NCI-H187 (cell line): Measurements from ENCODE around the gene NCKAP5.

Experiments
- DNase-seq, 2 experiments: peaks; one replicate each; lab custom pipeline; 2025; lab: John Stamatoyannopoulos, UW

NCKAP5 gene

DNA sequence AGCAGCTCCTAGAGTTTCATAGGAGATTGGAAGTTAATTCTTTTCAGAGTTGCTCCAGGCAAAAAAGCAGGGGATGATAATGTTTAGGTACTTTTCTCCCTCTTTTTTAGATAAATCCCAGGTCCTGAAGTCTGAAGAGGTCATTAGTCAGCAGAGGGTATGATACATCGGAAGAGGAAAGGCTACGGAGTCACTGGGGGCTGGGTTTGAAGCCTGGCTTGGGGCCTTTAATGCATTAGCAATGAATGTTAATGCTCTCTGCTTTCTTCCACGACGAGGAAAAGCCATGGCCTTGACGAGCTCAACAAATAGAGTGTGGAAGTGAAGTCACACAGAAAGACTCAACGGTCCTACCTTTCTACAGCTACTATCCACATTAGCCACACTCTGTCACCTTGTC is 235.1 kb downstream of the NCKAP5 start:
- DNase-seq: no peak

DNA sequence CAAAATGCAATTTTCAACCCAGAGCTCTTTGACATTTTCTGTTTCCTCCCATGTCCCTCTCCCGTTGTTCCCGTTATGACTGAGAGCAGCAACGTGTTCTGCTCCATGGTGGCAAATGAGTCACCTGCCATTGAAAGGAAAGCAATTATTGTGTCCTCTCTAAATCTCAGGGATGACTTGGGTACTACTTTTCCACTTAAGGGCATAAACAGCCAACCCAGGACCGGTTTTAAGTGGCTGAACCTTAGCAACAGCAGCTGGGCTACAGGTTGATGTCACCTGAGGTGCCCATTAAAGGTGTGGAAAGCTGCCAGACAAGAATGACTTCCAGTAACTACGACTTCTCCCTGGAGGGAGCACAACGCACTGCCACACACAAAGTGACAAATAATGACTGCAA is 236.8 kb downstream of the NCKAP5 start:
- peak; percentile 38 to 73 for DNase-seq

DNA sequence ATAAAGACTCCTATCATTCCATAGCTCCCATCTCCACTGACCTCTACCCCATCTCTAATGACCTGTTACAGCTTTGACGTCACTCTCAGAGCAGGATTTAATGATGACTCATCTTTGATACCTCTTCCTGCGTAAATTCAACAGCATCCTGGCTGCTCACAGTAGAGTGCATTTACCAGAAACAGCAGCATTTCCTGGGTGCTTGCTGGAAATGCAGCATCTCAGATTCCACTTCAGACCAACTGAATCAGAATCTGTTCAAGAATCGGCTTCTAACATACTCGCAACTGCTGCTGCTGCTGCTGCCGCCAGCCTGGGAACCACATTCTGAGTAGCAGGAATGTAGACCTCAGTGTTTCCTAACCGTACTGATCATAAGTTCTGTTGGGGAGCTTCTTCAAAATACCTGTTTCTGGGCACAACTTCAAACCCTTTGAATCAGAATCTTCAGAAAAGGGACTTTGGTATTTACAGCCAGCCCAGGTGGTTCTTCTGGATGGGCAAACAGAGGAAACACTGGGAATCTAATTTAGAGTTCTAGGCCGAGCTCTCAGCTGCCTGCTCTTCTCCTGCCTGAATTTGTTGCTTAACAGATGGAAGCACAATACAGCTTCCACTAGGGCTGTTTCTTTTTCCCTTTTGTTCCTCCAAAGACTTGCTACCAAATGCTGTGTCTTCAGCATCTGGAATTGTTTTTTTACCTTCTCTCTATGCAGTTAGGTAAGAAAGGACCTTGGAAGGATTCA is 241.4 kb downstream of the NCKAP5 start:
- no peak for DNase-seq

DNA sequence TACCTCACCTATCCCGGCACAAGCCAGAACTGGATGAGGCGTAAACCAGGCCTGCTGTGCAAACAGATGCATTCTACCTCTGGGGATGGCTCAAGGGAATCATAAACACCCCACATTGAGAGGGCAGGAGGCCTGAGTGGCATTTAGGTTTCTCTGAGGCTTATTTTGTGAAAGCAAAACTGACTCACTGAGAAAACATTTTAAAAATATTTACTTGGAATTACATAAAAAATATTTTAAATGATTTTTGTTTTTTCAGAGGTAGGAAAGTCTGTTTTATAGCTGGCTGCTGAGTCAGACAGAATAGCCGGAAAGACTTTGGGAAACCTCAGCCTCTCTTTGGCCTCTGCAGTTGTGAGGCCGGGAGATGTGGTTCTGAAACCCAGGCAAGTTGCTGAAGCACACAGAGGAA is 244.1 kb downstream of the NCKAP5 start:
- no peak for DNase-seq

DNA sequence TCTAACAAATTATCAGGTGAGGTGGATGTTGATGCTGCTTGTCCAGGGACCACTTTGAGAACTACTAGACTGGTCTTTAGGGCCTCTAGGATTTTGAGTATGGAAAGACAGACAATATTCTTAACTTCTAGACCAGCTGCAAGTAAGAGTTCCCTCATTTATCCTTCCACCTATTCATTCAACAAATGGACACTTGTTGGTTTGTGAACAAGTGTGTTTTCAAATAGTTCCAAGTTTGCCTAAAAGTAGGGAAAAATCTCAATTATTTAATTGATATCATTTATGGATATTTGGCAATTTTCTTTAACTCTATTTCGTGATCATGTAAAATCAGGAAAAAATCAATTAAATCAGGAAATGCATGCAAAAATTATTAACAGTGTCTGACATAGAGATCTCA is 245.4 kb downstream of the NCKAP5 start:
- DNase-seq: no peak

DNA sequence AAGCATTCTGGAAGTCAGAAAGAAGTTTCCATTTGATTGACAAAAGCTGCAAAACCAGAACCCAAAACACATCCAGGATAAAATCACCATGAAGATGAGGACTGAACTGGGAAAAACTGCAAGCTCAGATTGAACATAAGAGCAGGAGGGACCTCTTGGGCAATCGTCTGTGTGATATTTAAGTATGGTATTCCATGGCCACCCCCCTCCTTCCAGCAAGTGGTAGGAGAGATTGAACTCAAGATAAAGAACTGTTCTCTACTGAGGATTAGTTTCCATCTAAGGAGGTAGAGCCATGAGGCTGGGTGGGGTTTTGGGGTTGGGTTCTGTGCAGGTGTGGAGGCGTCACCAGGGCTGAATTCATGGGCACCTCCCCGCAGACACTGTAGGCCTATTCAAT is 251.1 kb downstream of the NCKAP5 start:
- no peak for DNase-seq

DNA sequence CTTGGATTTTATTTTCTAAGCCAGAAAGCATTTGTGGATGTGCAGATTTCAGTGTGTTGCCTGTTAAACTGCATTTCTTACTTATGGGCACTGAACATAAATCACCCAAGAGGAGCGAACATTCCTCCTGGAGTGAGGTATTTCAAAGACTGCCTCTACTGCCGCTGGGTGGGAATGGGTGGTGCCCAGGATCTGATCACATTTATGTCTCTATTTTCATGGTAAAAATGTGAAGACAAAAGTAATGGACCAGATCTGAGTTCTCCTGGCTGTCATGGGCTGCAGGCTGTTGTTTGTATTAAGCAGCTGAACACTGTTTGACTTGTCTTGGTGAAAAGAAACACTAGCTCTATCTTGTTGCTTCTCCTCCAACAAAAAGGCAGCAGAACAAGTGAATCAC is 251.7 kb downstream of the NCKAP5 start:
- no peak for DNase-seq

DNA sequence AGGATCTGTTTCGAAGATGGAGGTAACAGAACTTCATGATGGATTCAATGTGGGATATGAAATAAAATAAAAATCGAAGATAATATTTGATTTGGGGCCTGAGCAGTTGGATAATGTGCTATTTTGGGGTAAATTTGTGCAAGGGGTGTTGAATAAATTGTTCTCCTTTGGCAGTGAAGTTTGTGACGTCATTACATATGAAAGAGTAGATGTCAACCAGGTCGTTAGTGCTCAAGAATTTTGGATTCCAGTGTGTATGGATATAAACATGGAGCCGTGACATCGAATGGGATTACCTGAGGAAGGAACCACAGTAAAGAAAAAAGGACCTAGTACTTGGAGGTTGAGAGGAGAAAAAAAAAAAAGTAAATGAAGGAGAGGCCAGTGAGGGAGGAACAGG is 253.0 kb downstream of the NCKAP5 start:
- no peak for DNase-seq

DNA sequence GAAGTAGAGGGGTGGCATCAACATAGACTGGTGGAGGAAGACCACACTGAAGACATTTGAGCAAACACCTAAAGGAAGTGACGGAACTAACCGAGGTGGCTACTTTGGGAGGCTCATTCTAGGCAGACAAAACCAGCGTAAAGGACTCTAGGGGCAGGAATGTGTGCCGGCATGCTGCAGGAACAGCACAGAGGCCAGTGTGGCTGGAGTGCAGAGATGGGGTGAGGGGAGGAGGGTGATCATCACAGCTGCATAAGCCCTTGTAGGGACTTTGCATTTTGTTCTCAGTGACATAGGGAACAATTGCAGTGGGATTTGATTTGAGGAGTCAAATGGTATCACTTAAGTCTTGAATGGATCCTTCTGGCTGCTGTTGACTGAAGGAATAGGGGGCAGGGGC is 253.5 kb downstream of the NCKAP5 start:
- DNase-seq: no peak

DNA sequence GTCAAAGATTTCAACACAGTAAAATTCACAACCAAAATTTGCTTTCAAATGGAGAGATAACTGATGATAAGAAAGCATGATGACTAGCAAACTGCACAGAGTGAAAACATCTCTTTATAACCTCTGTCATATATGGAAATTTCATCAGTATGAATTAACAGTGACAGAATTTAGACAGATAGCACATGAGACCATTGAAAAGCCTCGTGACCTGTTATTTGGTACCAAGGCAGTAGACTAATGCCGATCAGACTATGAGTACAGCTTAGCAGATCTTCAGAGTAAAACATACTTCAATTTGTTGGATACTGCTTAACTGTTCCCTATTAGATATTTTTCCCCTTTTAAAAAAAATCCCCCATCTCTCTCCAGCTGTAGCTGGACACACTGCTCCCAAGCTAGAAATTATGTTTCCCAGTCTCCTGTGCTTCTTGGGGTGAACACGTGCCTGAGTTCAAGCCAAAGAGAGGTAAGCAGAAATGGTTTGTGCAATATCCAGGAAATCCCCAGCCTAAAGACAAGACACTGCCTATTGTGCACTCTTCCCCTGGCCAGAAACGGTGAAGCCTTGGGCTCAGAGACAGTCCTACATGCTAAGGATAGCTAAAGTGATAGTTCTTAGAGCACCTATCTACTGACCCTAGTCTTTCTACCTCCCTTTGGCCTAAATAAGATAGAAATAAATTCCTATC is 256.1 kb downstream of the NCKAP5 start:
- DNase-seq: no peak

DNA sequence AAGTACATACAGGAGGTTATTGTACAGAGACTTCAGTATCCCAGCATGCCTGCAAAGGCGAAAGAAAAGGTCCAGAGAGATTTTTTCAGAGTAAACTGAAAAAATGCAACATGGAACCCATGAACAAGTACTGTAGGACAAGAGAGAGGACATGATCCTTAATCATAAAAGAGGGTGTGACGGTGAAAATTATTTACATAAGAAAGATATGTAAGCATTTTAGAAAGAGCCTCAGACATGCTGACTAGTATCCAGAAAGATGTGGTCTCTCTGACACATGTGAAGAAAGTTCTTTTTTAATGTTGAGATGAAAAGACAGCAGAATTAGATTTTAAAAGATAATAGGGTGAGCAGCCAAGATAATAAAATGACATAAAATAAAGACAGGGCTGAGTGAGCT is 262.0 kb downstream of the NCKAP5 start:
- no peak for DNase-seq

DNA sequence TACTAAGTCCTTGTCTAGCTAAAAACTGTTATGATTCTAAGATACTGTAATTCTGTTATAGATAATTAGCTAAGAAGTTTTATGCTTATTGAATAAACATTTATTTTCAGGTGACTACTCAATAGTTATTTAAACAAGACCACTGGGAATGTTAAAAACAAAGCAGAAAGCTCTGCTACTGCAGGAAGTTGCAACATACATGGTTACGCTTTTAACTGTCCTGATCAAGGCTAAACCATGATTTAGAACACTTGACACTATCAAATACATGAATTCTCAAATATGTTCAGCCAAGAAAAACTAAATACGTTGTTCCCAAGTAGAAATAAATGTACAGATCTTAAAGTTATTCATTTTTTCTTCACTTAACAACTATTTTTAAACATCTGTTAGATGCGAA is 263.9 kb downstream of the NCKAP5 start:
- DNase-seq: no peak

DNA sequence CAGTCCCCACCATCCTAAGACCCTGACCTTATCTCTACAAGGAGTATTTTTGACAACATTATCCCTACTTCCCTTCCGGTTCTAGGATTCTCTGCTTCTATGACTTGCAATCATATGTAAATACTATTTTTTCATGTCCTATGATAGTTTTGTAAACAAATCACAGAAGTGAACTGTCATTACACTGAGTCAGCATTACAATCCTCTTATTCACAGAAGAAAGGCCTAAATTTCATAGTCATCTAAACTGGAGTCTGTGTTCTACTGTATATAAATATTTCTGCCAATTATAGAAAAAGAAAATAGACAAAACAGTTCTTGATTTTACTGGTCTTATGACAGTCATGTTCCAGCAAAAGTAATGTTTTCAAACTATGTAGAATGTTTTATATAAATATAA is 265.1 kb downstream of the NCKAP5 start:
- DNase-seq: no peak

DNA sequence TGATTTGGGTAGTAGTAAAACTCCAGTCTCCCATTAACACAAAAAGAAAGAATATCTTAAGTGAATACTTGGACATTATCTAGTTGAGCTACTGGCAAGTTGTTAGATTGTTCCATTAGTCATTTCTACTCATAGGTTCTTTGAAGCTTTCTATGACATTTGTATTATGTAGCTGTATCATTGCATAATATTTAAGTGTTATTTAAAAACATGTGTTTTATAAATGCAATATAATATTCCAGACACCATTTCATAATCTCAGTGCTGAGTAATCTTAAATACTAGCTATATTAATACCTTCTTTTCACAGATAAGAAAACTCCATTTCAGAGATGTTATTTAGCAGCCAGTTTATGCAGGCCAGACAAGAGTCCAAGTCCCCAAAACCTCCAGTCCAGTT is 271.9 kb downstream of the NCKAP5 start:
- DNase-seq: no peak

DNA sequence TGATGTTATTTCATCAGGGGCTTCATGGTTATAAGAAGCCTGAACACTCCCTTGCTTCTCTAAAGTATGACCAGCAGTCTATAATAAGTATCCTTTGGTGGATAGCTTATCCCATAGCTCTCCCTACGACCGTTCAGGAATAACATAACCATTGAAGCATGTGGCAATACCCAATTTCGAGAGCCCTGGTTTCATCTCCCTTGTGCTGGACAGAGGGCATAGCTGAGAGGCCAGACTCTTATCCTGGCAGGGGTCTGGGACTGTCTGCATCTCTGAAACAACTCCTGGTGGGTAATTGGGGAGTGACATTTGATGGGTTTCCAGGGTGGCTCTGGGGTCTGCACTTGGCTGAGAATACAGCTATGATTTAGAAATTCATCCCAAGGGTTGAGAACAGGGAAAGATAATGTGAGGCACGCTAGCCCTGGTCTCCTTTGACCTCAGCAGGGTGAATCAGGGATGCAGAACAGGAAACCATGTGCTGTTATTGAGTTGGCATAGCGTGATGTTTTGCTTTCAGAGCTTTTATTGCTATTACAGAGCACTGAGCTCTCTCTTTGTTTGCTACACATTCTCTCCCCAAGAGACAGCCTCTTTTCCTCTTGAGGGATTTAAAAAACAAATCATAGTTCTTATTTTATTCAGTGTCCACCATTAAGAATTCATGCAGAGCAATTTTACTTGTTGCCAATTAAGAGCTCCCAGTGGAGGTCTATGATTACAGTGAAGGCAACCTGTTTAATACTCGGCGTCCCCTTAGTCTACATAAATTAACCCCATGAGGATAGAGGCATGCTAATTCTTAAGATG is 274.5 kb downstream of the NCKAP5 start:
- DNase-seq: no peak

DNA sequence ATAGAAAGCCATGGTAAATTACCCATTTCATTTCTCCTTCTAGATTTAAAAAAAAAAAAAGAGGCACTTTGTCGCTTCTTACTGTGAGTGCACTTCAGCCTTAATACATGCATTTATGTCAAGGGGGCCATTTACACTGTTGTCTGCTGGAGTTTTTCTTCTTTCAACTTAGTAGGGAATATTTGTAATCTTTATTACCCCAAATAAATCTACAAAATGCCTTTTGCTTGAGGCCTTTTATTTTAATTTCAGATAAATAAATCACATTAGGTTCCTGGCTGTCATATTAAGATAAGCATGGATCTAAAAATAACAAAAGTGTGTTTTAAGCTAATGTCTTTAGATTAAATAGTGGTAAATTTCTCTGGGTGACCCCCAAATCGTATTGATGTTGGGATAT is 276.0 kb downstream of the NCKAP5 start:
- DNase-seq: no peak

DNA sequence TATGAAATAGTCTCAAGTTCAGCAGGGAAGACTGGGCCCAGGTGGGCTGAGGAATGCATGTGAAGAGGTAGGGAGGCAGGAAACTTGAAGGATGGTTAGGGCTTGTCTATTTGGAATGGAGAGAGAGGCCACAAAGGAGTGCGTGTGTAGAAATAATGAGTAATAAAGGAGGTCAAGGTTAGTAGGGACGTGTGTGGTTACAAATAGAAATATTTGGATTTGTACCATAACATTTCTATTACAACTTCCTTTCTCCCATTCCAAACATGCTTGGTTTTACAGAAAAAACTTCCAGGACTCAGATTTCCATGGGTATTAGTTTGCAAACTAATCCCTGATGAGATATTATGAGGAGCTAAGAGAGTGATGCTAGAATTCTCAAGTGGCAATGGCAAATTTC is 280.6 kb downstream of the NCKAP5 start:
- no peak for DNase-seq

DNA sequence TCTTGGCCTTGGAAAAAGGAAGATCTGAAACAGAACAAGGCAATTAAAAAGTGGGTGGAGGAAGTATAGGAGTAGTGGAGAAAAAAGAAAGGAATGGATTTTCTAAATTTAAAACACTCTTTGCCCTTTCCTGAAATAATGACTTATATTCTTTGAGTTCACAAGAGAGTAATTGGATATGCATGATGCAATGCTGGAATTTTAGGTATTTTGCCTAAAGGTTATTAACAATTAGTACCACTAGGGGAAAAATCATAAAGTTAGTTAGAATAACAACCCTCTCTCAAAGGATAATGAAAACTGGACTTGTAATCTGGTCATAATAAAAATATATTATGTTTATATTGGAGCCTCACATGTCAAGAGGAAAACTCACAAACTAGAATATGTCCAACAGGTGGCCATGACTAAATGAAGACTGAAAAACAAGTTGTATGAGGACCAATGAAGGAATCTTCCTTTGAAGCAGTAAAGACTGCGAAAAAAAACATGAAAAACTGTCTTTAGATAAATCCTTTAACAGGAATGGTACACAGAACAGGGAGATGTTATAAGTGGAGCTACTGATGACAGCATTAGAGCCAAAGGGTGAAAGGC is 281.8 kb downstream of the NCKAP5 start:
- DNase-seq: no peak

DNA sequence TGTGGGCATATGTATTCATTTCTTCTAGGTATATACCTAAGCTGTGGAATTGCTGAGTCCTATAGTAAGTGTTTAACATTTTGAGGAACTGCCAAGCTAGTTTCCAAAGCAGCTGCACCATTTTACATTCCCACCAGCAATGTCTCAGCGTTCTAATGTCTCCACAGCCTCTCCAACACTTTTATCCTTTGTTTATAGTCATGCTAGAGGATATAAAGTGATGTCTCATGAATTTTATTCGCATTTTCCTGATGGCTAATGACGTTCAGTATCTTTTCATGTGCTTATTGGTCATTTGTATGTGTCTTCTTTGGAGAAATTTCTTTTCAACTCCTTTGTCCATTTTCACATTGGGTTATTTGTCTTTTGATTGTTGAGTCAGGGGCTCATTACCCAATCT is 295.2 kb downstream of the NCKAP5 start:
- no peak for DNase-seq

DNA sequence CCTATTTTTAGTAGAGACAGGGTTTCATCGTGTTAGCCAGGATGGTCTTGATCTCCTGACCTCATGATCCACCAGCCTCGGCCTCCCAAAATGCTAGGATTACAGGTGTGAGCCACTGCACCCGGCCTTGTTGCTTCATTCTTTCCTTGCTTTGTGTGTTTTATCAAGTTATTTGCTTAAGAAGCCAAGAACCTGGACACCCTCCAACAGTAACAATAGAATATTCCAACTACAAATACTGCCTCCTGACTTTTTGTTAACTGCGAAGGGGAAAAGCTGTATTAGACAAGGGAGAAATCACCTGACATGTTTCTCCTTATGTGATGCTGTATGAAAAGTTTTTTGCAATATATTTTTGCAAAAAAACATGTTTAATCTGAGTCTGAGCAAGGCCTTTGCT is 297.2 kb downstream of the NCKAP5 start:
- no peak for DNase-seq

DNA sequence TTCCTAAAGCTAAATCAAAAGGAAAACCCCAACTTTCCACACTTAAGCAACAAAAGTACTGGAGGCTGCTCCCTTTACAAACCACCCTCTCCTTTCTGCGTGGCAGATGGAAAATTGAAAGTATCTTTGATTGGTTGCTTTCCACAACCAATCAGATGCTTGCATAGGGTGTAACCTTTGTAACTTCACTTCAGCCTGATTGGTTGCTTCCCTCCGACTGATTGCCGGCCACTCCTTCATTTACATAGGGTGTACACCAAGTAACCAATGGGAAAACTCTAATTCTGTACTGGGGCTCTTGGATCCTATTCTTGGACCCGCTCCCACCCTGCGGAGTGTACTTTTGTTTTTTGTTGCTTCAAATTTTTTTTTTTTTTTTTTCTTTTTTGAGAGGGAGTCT is 297.7 kb downstream of the NCKAP5 start:
- DNase-seq: no peak

DNA sequence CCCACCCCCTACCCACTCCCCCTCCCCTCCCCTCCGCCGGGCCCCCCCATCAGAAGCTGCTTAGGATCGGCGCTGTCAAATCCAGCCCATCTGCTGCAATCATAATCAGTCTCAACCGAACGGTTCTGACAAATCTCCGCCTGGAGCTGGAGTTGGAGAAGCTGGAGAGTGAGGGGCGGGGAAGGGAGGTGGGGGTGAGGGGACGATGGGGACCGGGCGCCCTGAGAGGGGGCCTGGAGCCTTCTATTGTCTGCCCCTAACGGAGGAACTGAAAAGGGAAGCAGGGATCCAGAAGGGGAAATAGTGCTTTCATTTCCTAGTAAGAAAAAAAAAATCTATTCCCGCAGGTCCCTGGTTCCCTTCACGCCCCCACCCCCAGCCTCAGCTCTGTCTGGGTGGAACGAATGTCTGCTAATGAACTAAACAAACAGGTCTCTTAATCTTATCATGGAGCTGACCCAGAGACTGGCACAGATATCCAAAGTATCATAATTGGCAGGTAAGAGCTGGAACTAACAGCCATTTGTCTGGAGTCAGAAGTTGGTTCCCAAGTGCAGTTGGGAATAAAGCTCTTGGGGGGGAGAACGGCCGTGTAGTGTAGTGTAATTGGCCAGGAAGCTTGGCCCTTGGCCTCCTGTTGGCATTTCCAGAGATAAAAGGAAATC is 301.2 kb downstream of the NCKAP5 start:
- no peak for DNase-seq
